ENCODE data around the gene TCIRG1. TPM values are rescaled to one million over a fixed set of nuclear protein-coding genes. Genes with fewer than 3 reads are reported as not detected.

Gene TCIRG1
- total RNA-seq, 1 experiment from 2014 or later, result 44.7 TPM

GRCh38 chr11:68036141-68036716 lies 2.6 kb upstream of the TCIRG1 start:
- H3K27me3 ChIP-seq (ENCODE audit: control insufficient read depth, insufficient read depth, low read length), result no peaks in the 10 kb centered on the region
- peaks cover 18% of the 10 kb centered on the region for H3K36me3 ChIP-seq (replicated peaks; ENCODE audit: control insufficient read depth, insufficient read depth, low read length)
- H3K4me3 ChIP-seq (ENCODE audit: insufficient read depth, low read depth, low read length), result no peak overlapping the region
- no peak for DNase-seq

- peaks cover 18% of the 10 kb centered on the region for H3K36me3 ChIP-seq (replicated peaks; ENCODE audit: control insufficient read depth, insufficient read depth, low read length)
These were observed 2.0 kb upstream of the TCIRG1 start for GRCh38 chr11:68036717-68037239.

DNA sequence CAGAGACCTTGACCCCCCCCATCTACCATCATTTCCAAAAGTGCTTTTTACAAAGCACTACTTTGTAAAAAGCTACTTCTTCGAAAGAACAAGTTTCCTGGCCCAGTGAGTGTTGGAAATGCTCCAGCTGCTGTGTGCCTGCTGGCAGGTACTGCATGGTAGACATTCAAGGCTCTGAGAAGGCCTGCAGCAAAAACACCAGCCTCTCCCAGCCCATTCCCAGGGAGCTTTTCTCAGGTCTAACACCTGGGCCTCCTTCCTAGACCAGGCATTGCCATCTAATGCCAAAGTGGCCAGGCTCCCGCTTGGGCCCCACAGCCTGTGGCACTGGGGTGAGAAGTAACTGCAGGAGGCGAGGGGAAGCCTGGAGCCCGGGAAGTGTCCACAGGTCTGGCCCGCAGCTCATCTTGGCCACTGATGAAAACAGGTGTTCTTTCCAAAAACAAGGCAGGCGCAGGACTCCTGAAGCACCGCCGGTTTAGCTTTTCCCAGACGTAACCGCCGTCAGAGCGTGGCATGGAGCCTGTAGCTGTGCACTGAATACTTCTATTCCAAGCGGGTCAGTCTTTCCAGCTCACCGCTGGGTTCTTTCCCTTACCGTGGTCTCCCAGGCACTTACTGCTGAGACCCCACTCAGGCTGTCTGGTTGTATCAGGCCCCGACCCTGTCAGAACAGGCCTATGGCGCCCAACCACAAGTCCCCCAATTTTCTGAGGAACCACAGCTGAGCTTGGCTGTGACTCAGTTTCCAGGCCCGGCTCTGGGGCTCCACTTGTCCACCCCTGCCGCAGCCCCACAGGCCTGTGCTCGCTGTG lies 1.2 kb upstream of the TCIRG1 start:
- H3K27me3 ChIP-seq (ENCODE audit: control insufficient read depth, insufficient read depth, low read length), result no peaks in the 10 kb centered on the region
- peaks cover 13% of the 10 kb centered on the region for H3K36me3 ChIP-seq (replicated peaks; ENCODE audit: control insufficient read depth, insufficient read depth, low read length)
- H3K4me3 ChIP-seq (ENCODE audit: insufficient read depth, low read depth, low read length), result no peak overlapping the region
- DNase-seq, result no peak

More at GRCh38 chr11:68036717-68037239, 2.0 kb upstream of the TCIRG1 start:
- no peaks in the 10 kb centered on the region for H3K27me3 ChIP-seq (ENCODE audit: control insufficient read depth, insufficient read depth, low read length)
- no peak overlapping the region for H3K4me3 ChIP-seq (ENCODE audit: insufficient read depth, low read depth, low read length)
- no peak for DNase-seq

GRCh38 chr11:68038226-68038717 lies 553 bp upstream of the TCIRG1 start:
- peak; percentile 79 for DNase-seq
- H3K27me3 ChIP-seq (ENCODE audit: control insufficient read depth, insufficient read depth, low read length), result no peaks in the 10 kb centered on the region
- H3K4me3 ChIP-seq (ENCODE audit: insufficient read depth, low read depth, low read length), result peak overlapping the region; percentile 68
- peaks cover 9% of the 10 kb centered on the region for H3K36me3 ChIP-seq (replicated peaks; ENCODE audit: control insufficient read depth, insufficient read depth, low read length)

DNA sequence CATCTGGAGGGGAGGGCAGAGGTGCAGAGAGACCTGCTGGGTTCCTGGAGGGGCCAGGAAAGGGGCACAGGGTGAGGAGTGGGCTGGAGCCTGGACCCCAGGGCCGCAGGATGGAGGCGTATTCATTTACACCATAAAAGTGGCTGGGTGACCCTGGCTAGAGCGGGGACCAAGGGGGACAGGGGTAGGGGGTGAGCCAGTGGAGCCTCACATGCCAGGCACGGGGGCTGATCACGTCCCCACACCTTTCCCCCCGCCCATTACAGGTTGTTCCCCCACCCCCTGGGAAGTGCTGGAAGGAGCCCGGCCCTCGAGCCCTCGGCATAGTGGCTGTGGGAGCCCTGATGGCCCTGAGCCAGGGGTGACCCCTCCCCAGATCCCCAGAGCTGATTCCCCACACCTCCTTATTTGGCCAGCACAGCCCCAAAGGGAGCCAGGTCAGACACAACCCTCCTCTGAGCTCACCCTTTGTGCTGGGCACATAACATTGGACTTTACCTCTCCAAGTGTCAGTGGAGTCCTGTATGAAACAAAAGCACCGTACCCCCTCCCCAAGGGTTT lies 781 bp downstream of the TCIRG1 start:
- peak; percentile 84 for DNase-seq
- H3K4me3 ChIP-seq (ENCODE audit: insufficient read depth, low read depth, low read length), result peak overlapping the region; percentile 68
- H3K36me3 ChIP-seq (replicated peaks; ENCODE audit: control insufficient read depth, insufficient read depth, low read length), result no peaks in the 10 kb centered on the region; the same call in 1 of the 2 replicates
- H3K27me3 ChIP-seq (ENCODE audit: control insufficient read depth, insufficient read depth, low read length), result no peaks in the 10 kb centered on the region

GRCh38 chr11:68040101-68040956 lies 1.5 kb downstream of the TCIRG1 start:
- Histone ChIP-seq H3K27me3 (ENCODE audit: control insufficient read depth, insufficient read depth, low read length) (no peaks in the 10 kb centered on the region), H3K36me3 (replicated peaks; ENCODE audit: control insufficient read depth, insufficient read depth, low read length) (no peaks in the 10 kb centered on the region; the same call in 1 of the 2 replicates), H3K4me3 (ENCODE audit: insufficient read depth, low read depth, low read length) (no peak overlapping the region)
- peak; percentile 91 for DNase-seq

DNA sequence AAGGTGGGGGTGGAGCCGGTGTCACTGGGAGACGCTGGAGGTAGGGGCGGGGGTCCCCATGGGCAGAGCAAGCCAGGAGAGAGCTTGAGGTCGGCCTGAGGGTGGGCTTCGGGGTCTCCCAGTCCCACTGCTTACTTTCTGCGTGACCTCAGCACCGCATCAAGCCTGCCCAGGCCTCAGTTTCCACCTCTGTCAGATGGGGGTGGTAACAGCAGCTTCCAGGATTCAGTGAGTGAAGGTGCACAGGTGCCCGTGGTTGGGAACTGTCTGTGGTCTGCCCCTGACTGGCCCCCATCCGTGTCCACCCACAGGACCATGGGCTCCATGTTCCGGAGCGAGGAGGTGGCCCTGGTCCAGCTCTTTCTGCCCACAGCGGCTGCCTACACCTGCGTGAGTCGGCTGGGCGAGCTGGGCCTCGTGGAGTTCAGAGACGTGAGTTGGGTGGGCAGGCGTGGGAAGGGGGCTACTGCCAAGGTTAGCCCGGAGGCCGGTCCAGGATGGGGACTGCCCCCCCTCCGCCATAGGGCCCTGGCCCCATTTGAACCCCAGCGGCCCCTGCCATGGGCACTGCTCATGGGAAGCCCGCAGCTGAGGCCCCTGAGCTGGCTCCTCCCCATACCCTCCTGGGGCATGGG lies 2.2 kb downstream of the TCIRG1 start:
- H3K4me3 ChIP-seq (ENCODE audit: insufficient read depth, low read depth, low read length), result no peak overlapping the region
- peak; percentile 71 for DNase-seq
- no peaks in the 10 kb centered on the region for H3K36me3 ChIP-seq (replicated peaks; ENCODE audit: control insufficient read depth, insufficient read depth, low read length)
- H3K27me3 ChIP-seq (ENCODE audit: control insufficient read depth, insufficient read depth, low read length), result no peaks in the 10 kb centered on the region

- Histone ChIP-seq H3K27me3 (ENCODE audit: control insufficient read depth, insufficient read depth, low read length) (no peaks in the 10 kb centered on the region), H3K4me3 (ENCODE audit: insufficient read depth, low read depth, low read length) (no peak overlapping the region), H3K36me3 (replicated peaks; ENCODE audit: control insufficient read depth, insufficient read depth, low read length) (no peaks in the 10 kb centered on the region)
- peak; percentile 71 for DNase-seq
These were observed 2.9 kb downstream of the TCIRG1 start for GRCh38 chr11:68041617-68042218.

GRCh38 chr11:68042219-68043028 lies 3.6 kb downstream of the TCIRG1 start:
- Histone ChIP-seq H3K4me3 (ENCODE audit: insufficient read depth, low read depth, low read length) (no peak overlapping the region), H3K36me3 (replicated peaks; ENCODE audit: control insufficient read depth, insufficient read depth, low read length) (no peaks in the 10 kb centered on the region), H3K27me3 (ENCODE audit: control insufficient read depth, insufficient read depth, low read length) (no peaks in the 10 kb centered on the region)
- peak; percentile 74 for DNase-seq

DNA sequence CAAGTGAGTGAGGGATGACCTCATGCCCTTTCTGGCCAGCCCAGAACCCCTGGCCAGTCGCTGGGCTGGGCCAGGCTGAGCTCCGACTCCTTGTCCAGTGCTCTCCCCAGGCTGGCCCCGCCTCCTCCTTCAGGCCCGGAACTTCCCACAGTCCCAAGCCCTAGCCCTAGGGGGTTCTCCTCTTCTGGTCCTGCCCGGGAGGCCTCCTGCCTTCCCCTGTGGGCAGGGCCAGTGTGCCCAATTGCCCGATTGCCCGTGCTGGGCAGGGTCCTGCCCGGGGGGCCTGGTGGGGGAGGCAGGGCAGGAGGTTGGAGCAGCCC lies 4.2 kb downstream of the TCIRG1 start:
- H3K36me3 ChIP-seq (replicated peaks; ENCODE audit: control insufficient read depth, insufficient read depth, low read length), result no peaks in the 10 kb centered on the region
- H3K4me3 ChIP-seq (ENCODE audit: insufficient read depth, low read depth, low read length), result no peak overlapping the region
- no peaks in the 10 kb centered on the region for H3K27me3 ChIP-seq (ENCODE audit: control insufficient read depth, insufficient read depth, low read length)
- DNase-seq, result peak; percentile 67

DNA sequence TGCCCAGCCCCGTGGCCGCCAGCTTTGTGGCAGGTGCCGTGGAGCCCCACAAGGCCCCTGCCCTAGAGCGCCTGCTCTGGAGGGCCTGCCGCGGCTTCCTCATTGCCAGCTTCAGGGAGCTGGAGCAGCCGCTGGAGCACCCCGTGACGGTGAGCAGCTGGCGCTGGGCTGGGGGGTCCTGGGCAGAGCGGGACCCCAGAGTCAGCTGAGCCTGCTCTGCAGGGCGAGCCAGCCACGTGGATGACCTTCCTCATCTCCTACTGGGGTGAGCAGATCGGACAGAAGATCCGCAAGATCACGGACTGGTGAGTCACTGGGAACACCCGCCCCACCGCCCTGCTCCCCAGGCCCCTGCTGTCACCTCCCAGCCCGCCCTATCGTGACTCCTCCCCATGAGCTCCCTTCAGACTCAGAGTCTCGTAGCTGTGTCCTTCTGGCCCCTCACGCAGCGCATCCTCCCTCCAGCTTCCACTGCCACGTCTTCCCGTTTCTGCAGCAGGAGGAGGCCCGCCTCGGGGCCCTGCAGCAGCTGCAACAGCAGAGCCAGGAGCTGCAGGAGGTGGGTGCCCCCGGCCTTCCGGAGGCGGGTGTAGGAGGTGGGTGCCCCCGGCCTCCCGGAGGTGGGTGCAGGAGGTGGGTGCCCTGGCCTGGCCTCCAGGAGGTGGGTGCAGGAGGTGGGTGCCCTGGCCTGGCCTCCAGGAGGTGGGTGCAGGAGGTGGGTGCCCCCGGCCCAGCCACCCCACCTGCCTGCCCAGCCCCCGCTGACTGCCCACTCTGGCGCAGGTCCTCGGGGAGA lies 4.7 kb downstream of the TCIRG1 start:
- H3K4me3 ChIP-seq (ENCODE audit: insufficient read depth, low read depth, low read length), result no peak overlapping the region
- peak; percentile 78 for DNase-seq
- H3K27me3 ChIP-seq (ENCODE audit: control insufficient read depth, insufficient read depth, low read length), result no peaks in the 10 kb centered on the region
- no peaks in the 10 kb centered on the region for H3K36me3 ChIP-seq (replicated peaks; ENCODE audit: control insufficient read depth, insufficient read depth, low read length)

DNA sequence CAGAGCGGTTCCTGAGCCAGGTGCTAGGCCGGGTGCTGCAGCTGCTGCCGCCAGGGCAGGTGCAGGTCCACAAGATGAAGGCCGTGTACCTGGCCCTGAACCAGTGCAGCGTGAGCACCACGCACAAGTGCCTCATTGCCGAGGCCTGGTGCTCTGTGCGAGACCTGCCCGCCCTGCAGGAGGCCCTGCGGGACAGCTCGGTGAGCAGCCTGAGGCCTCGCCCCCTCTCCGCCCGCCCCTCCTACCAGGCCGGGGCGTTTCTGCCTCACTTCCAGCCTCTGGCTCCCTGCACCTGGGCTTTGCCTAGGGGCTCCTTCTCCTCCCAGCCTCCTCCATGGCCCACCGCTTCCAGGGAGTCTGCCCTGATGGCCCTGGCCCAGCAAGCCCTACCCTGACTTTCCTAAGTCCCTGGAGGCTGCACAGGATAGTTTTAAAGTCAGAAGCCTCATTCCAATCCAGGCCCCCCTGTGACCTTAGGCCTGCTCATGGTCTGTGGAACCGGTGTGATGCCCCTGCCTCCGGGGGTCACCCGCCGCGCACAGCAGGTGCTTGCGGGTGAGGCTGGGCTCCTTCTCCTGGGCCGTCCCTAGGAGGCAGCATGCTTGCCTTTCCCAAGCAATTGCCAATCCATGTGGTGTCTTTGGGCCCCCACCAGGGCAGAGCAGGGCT lies 5.5 kb downstream of the TCIRG1 start:
- Histone ChIP-seq H3K27me3 (ENCODE audit: control insufficient read depth, insufficient read depth, low read length) (no peaks in the 10 kb centered on the region), H3K36me3 (replicated peaks; ENCODE audit: control insufficient read depth, insufficient read depth, low read length) (no peaks in the 10 kb centered on the region), H3K4me3 (ENCODE audit: insufficient read depth, low read depth, low read length) (no peak overlapping the region)
- DNase-seq, result peak; percentile 85
